GM18507 (cell line): Measurements from ENCODE around the gene CARMIL1.
"Not testable (repeated sequence)": the region's sequence is repeated elsewhere in the genome, so short reads cannot be mapped to it uniquely, and the experiment has no call there.

Source experiments
- DNase-seq: peaks from one replicate; pipeline ENCODE4 v3.0.0; 2011; ENCODE audit warnings: low read depth; ENCODE audit not compliant: insufficient read length; ENCODE audit errors: extremely low spot score
- FAIRE-seq: peaks from 2 replicates; lab custom pipeline; 2011; peaks lifted over from hg19 to GRCh38; lab: Jason Lieb, UNC

The CARMIL1 gene

GRCh38 chr6:25579391-25579883 is 300.3 kb downstream of the CARMIL1 start:
- no peak for FAIRE-seq

GRCh38 chr6:25579902-25580495 is 300.8 kb downstream of the CARMIL1 start:
- no peak for DNase-seq
- FAIRE-seq = peak; percentile 58

More at GRCh38 chr6:25579391-25579883, 300.3 kb downstream of the CARMIL1 start:
- no peak for DNase-seq

GRCh38 chr6:25582101-25582500 is 302.9 kb downstream of the CARMIL1 start:
- no peak for DNase-seq
- no peak for FAIRE-seq

GRCh38 chr6:25583099-25583498 is 303.9 kb downstream of the CARMIL1 start:
- DNase-seq (no peak), FAIRE-seq (no peak)

GRCh38 chr6:25583906-25584305 is 304.7 kb downstream of the CARMIL1 start:
- FAIRE-seq (no peak), DNase-seq (no peak)

- FAIRE-seq (no peak), DNase-seq (no peak)
Observed at GRCh38 chr6:25585225-25585624, 306.1 kb downstream of the CARMIL1 start.

- not testable (repeated sequence) for DNase-seq, FAIRE-seq
Observed at GRCh38 chr6:25586119-25586518, 306.9 kb downstream of the CARMIL1 start.

- no peak for DNase-seq
- FAIRE-seq = no peak
Observed at GRCh38 chr6:25586927-25587326, 307.8 kb downstream of the CARMIL1 start.

GRCh38 chr6:25590986-25591385 is 311.8 kb downstream of the CARMIL1 start:
- no peak for FAIRE-seq
- no peak for DNase-seq

- no peak for DNase-seq
- FAIRE-seq = no peak
Observed at GRCh38 chr6:25596928-25597818, 318.0 kb downstream of the CARMIL1 start.

GRCh38 chr6:25599516-25600085 is 320.4 kb downstream of the CARMIL1 start:
- DNase-seq (no peak), FAIRE-seq (no peak)

GRCh38 chr6:25601800-25602673 is 322.9 kb downstream of the CARMIL1 start:
- FAIRE-seq (peak; percentile 71), DNase-seq (no peak)

GRCh38 chr6:25602674-25602982 is 323.5 kb downstream of the CARMIL1 start:
- DNase-seq = no peak
- FAIRE-seq = no peak

GRCh38 chr6:25603251-25603650 is 324.1 kb downstream of the CARMIL1 start:
- DNase-seq (no peak), FAIRE-seq (no peak)

GRCh38 chr6:25606151-25606550 is 327.0 kb downstream of the CARMIL1 start:
- no peak for FAIRE-seq
- DNase-seq = no peak

GRCh38 chr6:25608558-25609174 is 329.5 kb downstream of the CARMIL1 start:
- DNase-seq = no peak
- FAIRE-seq = no peak

- FAIRE-seq (no peak), DNase-seq (no peak)
Observed at GRCh38 chr6:25612666-25613065, 333.5 kb downstream of the CARMIL1 start.

- DNase-seq (no peak), FAIRE-seq (no peak)
Observed at GRCh38 chr6:25613415-25613814, 334.2 kb downstream of the CARMIL1 start.

- no peak for DNase-seq
- FAIRE-seq = no peak
Observed at GRCh38 chr6:25614052-25614451, 334.9 kb downstream of the CARMIL1 start.
